SKM-1 (cell line): Measurements from ENCODE around the gene RPS6KA4.

ENCODE experiments used
- DNase-seq: peaks from one replicate; lab custom pipeline; 2025; ENCODE audit not compliant: unreplicated experiment; lab: John Stamatoyannopoulos, UW

RPS6KA4 gene

DNA sequence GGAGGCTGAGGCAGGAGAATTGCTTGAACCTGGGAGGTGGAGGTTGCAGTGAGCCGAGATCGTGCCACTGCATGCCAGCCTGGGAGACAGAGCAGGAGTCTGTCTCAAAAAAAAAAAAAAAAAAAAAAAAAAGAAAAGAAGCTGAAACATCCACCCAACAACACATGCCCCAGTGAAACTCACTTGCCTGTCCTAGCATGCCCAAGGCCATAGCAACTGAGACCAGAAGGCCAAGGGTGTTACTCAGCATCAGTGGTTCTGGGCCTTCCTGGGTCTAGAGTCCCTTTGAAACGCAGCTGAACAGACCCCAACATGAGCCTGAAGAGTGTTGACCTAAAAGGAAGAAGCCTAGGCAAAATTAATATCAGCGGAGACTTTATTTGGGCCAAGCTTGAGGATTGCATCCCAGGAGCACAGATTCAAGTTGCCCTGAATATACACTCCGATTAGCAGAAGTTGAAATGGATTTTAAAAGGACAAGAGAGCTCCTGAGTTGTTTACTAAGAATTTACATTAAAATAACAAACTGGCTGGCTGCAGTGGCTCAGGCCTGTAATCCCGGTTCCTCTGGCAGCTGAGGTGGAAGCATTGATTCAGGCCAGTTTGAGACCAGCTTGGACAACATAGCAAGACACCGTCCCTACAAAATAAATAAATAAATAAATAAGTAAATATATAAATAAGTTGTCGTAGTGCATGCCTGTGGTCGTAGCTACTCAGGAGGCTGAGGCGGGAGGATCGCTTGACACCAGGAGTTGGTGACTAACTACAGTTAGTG, 34.1 kb upstream of the RPS6KA4 start:
- no peak for DNase-seq

DNA sequence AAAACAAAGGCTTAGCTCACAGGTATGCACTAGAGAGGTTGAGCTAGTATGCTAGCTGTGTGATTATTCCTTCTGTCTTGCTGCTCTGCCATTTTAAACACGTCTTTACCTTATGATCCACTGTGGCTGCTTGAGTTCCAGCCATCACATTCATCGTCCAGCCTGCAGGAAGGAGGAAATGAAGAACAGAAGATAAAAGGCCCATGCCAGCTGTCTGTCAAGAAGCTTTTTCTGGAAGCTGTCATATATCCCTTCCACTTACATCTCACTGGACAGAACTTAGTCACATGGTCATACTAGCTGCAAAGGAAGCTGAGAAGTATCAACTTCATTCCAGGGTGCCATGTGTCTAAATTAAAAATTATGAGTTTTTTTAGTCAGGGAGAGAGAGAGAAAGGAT, 31.6 kb upstream of the RPS6KA4 start:
- no peak for DNase-seq

DNA sequence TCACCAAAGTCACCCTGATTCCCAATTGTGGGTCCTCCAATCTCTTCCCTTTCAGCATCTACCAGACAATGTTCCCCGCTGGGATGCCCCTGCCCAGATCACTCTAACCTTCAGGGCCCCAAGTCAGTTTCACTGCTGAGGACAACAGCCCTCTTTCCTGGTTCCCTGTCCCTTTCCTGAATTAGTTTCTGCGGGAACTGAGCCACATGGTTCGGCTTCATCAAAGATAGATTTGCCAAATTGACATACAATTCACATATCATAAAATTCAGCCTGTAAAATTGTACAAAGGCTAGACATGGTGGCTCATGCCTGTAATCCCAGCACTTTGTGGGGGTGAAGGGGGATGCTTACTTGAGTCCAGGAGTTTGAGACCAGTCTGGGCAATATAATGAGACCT, 31.0 kb upstream of the RPS6KA4 start:
- DNase-seq: no peak

DNA sequence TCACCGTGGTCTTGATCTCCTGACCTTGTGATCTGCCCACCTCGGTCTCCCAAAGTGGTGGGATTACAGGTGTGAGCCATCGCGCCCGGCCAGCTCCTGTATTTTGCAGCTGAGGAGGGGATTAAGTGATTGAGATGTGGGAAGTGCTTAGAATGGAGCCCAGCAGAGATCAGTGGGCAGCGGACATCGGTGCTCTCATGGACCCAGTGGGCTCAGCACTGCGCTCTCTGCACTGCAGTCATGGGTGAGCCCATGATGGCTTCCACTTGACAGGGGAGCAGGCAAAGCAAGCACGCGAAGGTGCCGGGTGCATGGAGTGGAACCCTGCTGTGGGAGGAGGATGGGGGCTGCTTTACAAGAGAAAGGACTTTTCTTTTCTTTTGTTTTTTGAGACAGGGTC, 28.1 kb upstream of the RPS6KA4 start:
- DNase-seq: no peak

GRCh38 chr11:64331569-64332371, 27.2 kb upstream of the RPS6KA4 start:
- peak; percentile 81 for DNase-seq

DNA sequence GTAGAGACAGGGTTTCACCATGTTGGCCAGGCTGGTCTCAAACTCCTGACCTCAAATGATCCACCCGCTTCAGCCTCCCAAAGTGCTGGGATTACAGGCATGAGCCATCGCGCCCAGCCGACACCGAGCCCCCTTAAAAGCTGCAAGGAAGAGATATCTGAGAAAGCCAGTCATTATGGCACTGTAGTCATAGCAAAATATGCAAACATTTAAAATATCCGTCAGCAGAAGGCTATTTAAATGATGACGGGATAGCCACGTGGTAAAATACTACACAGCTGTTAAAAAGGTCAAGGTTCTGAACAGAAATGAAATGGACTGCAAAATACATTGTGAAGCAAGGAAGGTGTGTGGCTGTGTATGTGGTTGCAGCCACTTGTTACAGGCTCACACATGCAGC, 25.4 kb upstream of the RPS6KA4 start:
- no peak for DNase-seq

DNA sequence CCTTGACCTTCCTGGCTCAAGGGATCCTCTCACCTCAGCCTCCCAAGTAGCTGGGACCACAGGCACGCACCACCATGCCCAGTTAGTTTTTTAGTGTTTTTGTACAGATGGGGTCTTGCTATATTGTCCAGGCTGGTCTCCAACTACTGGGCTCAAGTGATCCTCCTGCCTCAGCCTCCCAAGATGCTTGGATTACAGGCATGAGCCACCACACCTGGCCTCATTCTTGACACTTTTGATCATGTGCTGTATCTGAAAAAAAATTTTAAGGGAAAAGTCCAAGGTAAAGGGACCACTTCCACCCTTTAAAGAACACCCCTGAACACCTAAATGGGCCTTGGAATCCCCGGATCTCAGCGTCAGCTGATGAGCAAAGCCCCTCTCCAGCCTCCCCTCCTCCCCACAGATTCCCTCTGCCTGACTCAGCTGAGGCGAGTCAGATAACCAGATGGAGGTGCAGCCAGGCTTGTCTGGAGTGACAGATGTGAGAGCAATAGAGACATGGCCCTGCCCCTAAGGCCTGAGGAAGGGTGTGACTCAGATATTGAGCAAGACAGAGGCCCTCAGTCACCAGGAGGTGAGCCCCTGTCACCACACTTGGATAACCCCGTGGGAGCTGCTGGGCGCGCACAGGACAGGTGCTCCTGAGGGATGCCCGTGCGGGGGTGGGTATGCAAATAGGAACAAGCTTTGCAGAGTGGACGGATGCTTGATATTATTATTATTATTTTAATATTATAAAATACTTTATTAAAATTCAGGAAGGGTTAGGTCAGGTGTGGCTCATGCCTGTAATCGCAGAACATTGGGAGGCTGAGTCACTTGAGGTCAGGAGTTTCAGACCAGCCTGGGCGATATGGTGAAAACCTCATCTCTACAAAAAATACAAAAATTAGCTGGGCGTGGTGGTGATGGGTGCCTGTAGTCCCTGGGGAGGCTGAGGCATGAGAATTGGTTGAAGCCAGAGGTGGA, 23.9 kb upstream of the RPS6KA4 start:
- DNase-seq: peak; percentile 92

DNA sequence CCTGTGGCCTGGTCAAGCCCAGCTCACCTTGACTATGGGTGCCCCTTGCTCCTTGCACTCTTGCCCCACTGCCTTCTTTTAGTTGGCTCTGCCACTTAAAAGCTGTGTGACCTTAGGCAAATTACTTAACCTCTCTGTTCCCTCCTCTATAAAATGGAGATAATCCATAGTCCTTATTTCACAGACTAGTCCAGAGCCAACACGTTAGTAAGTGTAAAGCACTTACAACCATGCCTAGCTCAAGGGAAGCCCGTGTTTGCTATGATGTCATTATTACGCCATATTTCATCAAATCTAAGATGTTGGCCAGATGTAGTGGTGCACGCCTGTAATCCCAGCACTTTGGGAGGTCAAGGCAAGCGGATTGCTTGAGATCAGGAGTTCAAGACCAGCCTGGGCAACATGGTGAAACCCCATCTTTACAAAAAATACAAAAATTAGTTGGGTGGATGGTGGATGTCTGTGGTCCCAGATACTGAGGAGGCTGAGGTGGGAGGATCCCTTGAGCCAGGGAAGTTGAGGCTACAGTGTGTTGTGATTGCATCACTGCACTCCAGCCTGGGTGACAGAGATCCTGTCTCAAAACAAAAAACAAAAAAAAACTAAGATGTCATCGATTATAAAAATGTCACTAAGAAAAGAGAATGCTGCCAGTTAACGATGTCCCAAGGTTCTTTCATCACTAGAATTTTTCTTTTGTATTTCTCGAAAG, 21.3 kb upstream of the RPS6KA4 start:
- no peak for DNase-seq

DNA sequence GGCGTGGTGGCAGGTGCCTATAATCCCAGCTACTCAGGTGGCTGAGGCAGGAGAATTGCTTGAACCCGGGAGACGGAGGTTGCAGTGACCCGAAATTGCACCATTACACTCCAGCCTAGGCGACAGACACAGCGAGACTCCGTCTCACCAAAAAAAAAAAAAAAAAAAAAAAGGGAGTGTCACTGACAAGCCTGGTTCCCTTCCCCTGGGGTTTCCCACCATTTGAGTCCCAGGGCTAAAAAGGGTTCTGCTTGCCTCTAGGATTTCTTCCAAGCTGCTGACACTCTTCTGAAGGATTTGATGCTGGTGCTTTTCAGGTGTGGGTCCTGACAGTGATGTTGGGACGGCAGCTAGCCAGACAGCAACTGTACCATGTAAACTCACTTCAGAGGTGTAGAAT, 20.2 kb upstream of the RPS6KA4 start:
- DNase-seq: no peak

GRCh38 chr11:64339286-64339685, 19.7 kb upstream of the RPS6KA4 start:
- DNase-seq: no peak

DNA sequence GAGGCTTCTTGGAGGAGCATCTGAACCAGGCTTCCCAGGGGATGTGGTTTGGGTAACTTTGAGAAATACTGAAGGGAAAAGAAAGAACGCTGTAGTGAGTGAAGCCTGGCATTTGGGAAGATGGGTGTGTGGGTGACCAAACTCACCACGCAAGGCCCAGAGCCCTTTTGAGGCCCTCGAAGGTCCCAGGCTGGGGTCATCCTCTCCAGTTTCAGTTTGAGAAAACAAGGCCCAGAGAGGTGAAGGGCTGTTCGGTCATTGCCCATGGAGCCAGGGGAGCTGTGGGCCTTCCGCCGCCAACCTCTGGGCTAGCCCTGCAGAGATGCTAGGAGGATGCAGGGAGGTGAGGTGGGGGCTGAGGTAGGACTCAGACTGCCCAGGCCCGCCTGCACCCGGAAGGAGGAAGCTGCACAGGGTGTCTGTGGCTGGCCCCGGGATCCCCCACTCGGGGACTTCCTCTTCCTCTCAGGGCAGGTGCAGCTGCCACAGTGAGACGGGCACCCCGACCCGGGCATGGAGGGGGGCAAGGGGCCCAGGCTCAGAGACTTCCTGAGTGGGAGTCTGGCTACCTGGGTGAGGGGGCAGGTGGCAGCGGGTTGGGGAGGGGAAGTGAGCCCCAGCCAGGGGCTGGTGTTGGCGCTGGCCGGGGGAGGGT, 19.1 kb upstream of the RPS6KA4 start, which contains the start of gene CCDC88B:
TSS of gene CCDC88B (plus strand) at position 451 of the 655 bp plus-strand sequence. CDS start at position 514, 63 bp downstream.
- DNase-seq: peak; percentile 64

GRCh38 chr11:64340671-64341335, 18.2 kb upstream of the RPS6KA4 start:
- peak; percentile 58 for DNase-seq

- DNase-seq: no peak
These were observed 17.5 kb upstream of the RPS6KA4 start for GRCh38 chr11:64341429-64341828.

GRCh38 chr11:64341851-64342791, 16.8 kb upstream of the RPS6KA4 start:
- peak; percentile 37 for DNase-seq

GRCh38 chr11:64342869-64343745, 15.9 kb upstream of the RPS6KA4 start:
- DNase-seq: no peak

GRCh38 chr11:64343767-64344559, 15.0 kb upstream of the RPS6KA4 start:
- DNase-seq: no peak
